Uterus (tissue), 4 donors: Measurements from ENCODE around the gene MACIR. TPM values are rescaled to one million over a fixed set of nuclear protein-coding genes. Genes with fewer than 3 reads are reported as not detected.

Source experiments
- DNase-seq, 2 donors: peaks; one replicate each; pipeline ENCODE4 v3.0.0-alpha.2; 2019 to 2020
- H3K27ac ChIP-seq, 2 donors: fragments of 200-600 bp; sonication (generic); 1 replicate in 1 of 2; 2 replicates in 1 of 2; pipeline ENCODE4 v1.5.1; 2016 to 2018
- H3K27me3 ChIP-seq, 2 donors: fragments of 200-600 bp; sonication (generic); one replicate each; pipeline ENCODE4 v1.5.1; 2018 to 2019; ENCODE audit warnings: control low read depth in 1 of 2
- H3K36me3 ChIP-seq, 2 donors: fragments of 200-600 bp; sonication (generic); one replicate each; pipeline ENCODE4 v1.5.1; 2019; ENCODE audit warnings: control low read depth in 1 of 2
- H3K4me1 ChIP-seq, 2 donors: fragments of 200-600 bp; sonication (generic); one replicate each; pipeline ENCODE4 v1.5.1; 2018 to 2019; ENCODE audit warnings: control low read depth in 1 of 2
- H3K4me3 ChIP-seq, 2 donors: fragments of 200-600 bp; sonication (generic); 1 replicate in 1 of 2; 2 replicates in 1 of 2; pipeline ENCODE4 v1.5.1; 2018 to 2019; ENCODE audit warnings: mild to moderate bottlenecking in 1 of 2
- H3K9me3 ChIP-seq, 2 donors: fragments of 200-600 bp; sonication (generic); one replicate each; pipeline ENCODE4 v1.5.1; 2019; ENCODE audit warnings: control low read depth in 1 of 2
- CTCF ChIP-seq, 4 experiments: fragments of 200-600 bp in 2 of 4; fragments of 450-650 bp in 2 of 4; sonication (generic) in 2 of 4; IDR thresholded peaks; one replicate each; pipeline ENCODE4 v1.5.1; 2016 to 2019; ENCODE audit warnings: antibody characterized with exemption in 4 of 4, mild to moderate bottlenecking in 2 of 4, moderate library complexity in 1 of 4
- POLR2A ChIP-seq, 2 donors: fragments of 450-650 bp; IDR thresholded peaks; one replicate each; pipeline ENCODE4 v1.6.1; 2016; ENCODE audit warnings: antibody characterized with exemption in 2 of 2, mild to moderate bottlenecking in 1 of 2, moderate library complexity in 1 of 2
- intact Hi-C: fragments of 100-400 bp; cut with DNase I; formaldehyde crosslinking; loops from one replicate; pipeline ENCODE4 v1.15.1; 2023; ENCODE audit warnings: low total_unique reads
- total RNA-seq, 4 donors: library from RNA; depleted of rRNA in 3 of 4; stranded (reverse); fragments of >200 nt in 3 of 4; gene quantifications; one replicate each; pipeline versions ENCODE4 v1.1.0 to v1.2.4, GENCODE V29; 2014 to 2023
- donor health status: DM: yes; HTN: yes; CAD: no.

Gene MACIR
- total RNA-seq, 4 donors from 2014 or later = 0.51 to 14.9 (median 6.5) TPM

- no peak for TF ChIP-seq POLR2A (IDR thresholded peaks at IDR 0.05)
- no peak for TF ChIP-seq CTCF (IDR thresholded peaks at IDR 0.05)
- Histone ChIP-seq H3K36me3 (no peaks in the 10 kb centered on the region), H3K4me1 (no peaks in the 10 kb centered on the region), H3K27me3 (no peaks in the 10 kb centered on the region), H3K27ac (no peak overlapping the region), H3K9me3 (no peaks in the 10 kb centered on the region), H3K4me3 (no peak overlapping the region)
- no peak for DNase-seq
- intact Hi-C loops = no loop called here
Observed at GRCh38 chr5:103315455-103315854, 56.9 kb downstream of the MACIR start.

GRCh38 chr5:103327451-103327850 lies 68.9 kb downstream of the MACIR start:
- no peaks in the 10 kb centered on the region for H3K27me3 ChIP-seq
- intact Hi-C loops = no loop called here
- H3K4me1 ChIP-seq = no peaks in the 10 kb centered on the region
- no peak overlapping the region for H3K4me3 ChIP-seq
- TF ChIP-seq CTCF (IDR thresholded peaks at IDR 0.05) (no peak), POLR2A (IDR thresholded peaks at IDR 0.05) (no peak)
- no peak for DNase-seq
- no peaks in the 10 kb centered on the region for H3K9me3 ChIP-seq
- no peak overlapping the region for H3K27ac ChIP-seq
- H3K36me3 ChIP-seq = no peaks in the 10 kb centered on the region

- Histone ChIP-seq H3K36me3 (no peaks in the 10 kb centered on the region), H3K27ac (no peak overlapping the region), H3K4me1 (no peaks in the 10 kb centered on the region), H3K4me3 (no peak overlapping the region), H3K27me3 (no peaks in the 10 kb centered on the region), H3K9me3 (no peaks in the 10 kb centered on the region)
- no peak for TF ChIP-seq CTCF (IDR thresholded peaks at IDR 0.05)
- TF ChIP-seq POLR2A (IDR thresholded peaks at IDR 0.05) = no peak
- intact Hi-C loops = no loop called here
- no peak for DNase-seq
Observed at GRCh38 chr5:103327893-103328292, 69.3 kb downstream of the MACIR start.

Other genes starting within 250 kb of the MACIR start
- gene GIN1, start 138.6 kb upstream of the MACIR start, total RNA-seq = 10 to 100 TPM in 3 of 4 donors, 1 to 10 TPM in 1; 10.0 to 14.5 (median 12.6) TPM
- 100 to 1,000 TPM in 1 of 4 donors, 10 to 100 TPM in 3; 31.5 to 120 (median 61.8) TPM for gene PPIP5K2, start 138.5 kb upstream of the MACIR start, total RNA-seq